ENCODE results near the gene PKP4.

DNA sequence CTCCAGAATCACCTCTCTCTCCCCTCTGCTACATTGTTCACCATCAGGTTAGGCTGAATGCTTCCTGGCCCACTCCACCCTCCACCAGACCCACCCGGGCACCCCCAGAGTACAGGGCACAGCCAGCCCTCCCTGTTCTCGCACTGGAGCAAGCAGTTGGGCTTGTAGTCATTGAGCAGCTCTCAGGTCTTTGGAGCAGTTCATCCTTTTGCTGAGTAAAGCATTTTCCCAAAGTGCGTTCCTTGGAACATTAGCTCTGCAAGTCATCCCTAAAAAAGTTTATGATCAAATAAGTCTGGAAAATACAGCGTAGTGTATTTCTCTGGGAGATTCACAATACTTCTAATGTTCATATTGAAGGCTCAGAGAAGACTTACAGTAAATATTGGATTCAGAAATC is 234.9 kb downstream of the PKP4 start:
- TF ChIP-seq, protein P1, sequence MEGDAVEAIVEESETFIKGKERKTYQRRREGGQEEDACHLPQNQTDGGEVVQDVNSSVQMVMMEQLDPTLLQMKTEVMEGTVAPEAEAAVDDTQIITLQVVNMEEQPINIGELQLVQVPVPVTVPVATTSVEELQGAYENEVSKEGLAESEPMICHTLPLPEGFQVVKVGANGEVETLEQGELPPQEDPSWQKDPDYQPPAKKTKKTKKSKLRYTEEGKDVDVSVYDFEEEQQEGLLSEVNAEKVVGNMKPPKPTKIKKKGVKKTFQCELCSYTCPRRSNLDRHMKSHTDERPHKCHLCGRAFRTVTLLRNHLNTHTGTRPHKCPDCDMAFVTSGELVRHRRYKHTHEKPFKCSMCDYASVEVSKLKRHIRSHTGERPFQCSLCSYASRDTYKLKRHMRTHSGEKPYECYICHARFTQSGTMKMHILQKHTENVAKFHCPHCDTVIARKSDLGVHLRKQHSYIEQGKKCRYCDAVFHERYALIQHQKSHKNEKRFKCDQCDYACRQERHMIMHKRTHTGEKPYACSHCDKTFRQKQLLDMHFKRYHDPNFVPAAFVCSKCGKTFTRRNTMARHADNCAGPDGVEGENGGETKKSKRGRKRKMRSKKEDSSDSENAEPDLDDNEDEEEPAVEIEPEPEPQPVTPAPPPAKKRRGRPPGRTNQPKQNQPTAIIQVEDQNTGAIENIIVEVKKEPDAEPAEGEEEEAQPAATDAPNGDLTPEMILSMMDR (IDR thresholded peaks at IDR 0.05; ENCODE audit: low read length), result no peak
- TF ChIP-seq EZH2 (IDR thresholded peaks at IDR 0.05; ENCODE audit: borderline replicate concordance, low read length), result no peak
